PFSK-1 (cell line): Measurements from ENCODE around the gene ABHD15.

Source experiments
- FOXP2 ChIP-seq: optimal IDR thresholded peaks from 2 replicates; pipeline ENCODE3; 2011; ENCODE audit warnings: borderline replicate concordance, control low read depth, inconsistent platforms; ENCODE audit not compliant: insufficient read depth; ENCODE audit errors: extremely low read length, extremely low read depth
- POLR2AphosphoS5 ChIP-seq: IDR thresholded peaks from 2 replicates; pipeline ENCODE4 v1.6.1; 2012; ENCODE audit warnings: low read depth, mild to moderate bottlenecking, control low read depth, low read length, moderate library complexity
- REST ChIP-seq, 2 experiments: IDR thresholded peaks; 2 replicates each; pipeline versions ENCODE4 v1.6.1 to v1.8.0; 2011 to 2012; ENCODE audit warnings: low read depth in 2 of 2, low read length in 2 of 2, control low read depth in 1 of 2, inconsistent platforms in 1 of 2, mild to moderate bottlenecking in 1 of 2, moderate library complexity in 1 of 2; ENCODE audit not compliant: insufficient read depth in 1 of 2
- SIN3A ChIP-seq: IDR thresholded peaks from 2 replicates; pipeline ENCODE4 v1.6.1; 2012; ENCODE audit warnings: mild to moderate bottlenecking, low read length, moderate library complexity, borderline replicate concordance; ENCODE audit not compliant: insufficient read depth
- TAF1 ChIP-seq: IDR thresholded peaks from 2 replicates; pipeline ENCODE4 v1.6.1; 2012; ENCODE audit warnings: low read length, control low read depth, borderline replicate concordance; ENCODE audit not compliant: insufficient read depth

Gene ABHD15

GRCh38 chr17:29546830-29547229 lies 20.0 kb downstream of the ABHD15 start:
- TF ChIP-seq FOXP2, result no peak
- TF ChIP-seq SIN3A, result no peak
- TF ChIP-seq POLR2AphosphoS5, result no peak
- TF ChIP-seq TAF1, result no peak
- no peak for TF ChIP-seq REST (IDR thresholded peaks at IDR 0.05; ENCODE audit: insufficient read depth in 1 of 2, low read depth in 2 of 2, low read length in 2 of 2)

GRCh38 chr17:29546085-29546484 lies 20.8 kb downstream of the ABHD15 start:
- no peak for TF ChIP-seq REST (IDR thresholded peaks at IDR 0.05; ENCODE audit: insufficient read depth in 1 of 2, low read depth in 2 of 2, low read length in 2 of 2)

GRCh38 chr17:29544066-29544465 lies 22.8 kb downstream of the ABHD15 start:
- no peak for TF ChIP-seq TAF1
- TF ChIP-seq REST (IDR thresholded peaks at IDR 0.05; ENCODE audit: insufficient read depth in 1 of 2, low read depth in 2 of 2, low read length in 2 of 2), result no peak
- no peak for TF ChIP-seq POLR2AphosphoS5
- TF ChIP-seq FOXP2, result no peak
- TF ChIP-seq SIN3A, result no peak

DNA sequence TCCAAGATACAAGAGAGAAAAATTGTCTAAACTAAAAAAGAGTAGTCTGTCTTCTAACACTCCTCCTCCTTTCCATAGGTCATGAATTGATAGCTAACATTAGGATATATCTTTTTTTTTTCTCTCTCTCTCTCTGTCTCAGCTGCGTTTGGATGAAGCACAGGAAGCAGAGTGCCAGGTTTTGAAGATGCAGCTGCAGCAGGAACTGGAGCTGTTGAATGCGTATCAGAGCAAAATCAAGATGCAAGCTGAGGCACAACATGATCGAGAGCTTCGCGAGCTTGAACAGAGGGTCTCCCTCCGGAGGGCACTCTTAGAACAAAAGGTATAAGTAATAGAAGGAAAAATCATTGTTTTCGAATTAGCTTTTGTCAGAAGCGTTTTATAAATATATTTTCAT lies 32.9 kb downstream of the ABHD15 start:
- no peak for TF ChIP-seq FOXP2
- no peak for TF ChIP-seq TAF1
- TF ChIP-seq POLR2AphosphoS5, result no peak
- TF ChIP-seq SIN3A, result no peak
- TF ChIP-seq REST (IDR thresholded peaks at IDR 0.05; ENCODE audit: insufficient read depth in 1 of 2, low read depth in 2 of 2, low read length in 2 of 2), result no peak

GRCh38 chr17:29526322-29526721 lies 40.5 kb downstream of the ABHD15 start:
- TF ChIP-seq POLR2AphosphoS5 (no peak), FOXP2 (no peak), REST (IDR thresholded peaks at IDR 0.05; ENCODE audit: insufficient read depth in 1 of 2, low read depth in 2 of 2, low read length in 2 of 2) (no peak), SIN3A (no peak), TAF1 (no peak)
